Sigmoid colon (tissue), 7 donors: ENCODE data around the gene NFS1. TPM values are rescaled to one million over a fixed set of nuclear protein-coding genes. Genes with fewer than 3 reads are reported as not detected.

Experiments used
- DNase-seq: peaks from one replicate; pipeline ENCODE4 v3.0.0-alpha.2; 2019
- H3K27ac ChIP-seq, 4 donors: fragments of 200-600 bp; sonication (generic); one replicate each; pipeline ENCODE4 v1.5.1; 2016 to 2019; ENCODE audit warnings: mild to moderate bottlenecking in 1 of 4
- H3K27me3 ChIP-seq, 3 donors: fragments of 200-600 bp; sonication (generic); one replicate each; pipeline ENCODE4 v1.5.1; 2019; ENCODE audit warnings: mild to moderate bottlenecking in 1 of 3
- H3K36me3 ChIP-seq, 4 donors: fragments of 200-600 bp; sonication (generic); one replicate each; pipeline ENCODE4 v1.5.1; 2016 to 2019
- H3K4me1 ChIP-seq, 4 donors: fragments of 200-600 bp; sonication (generic); one replicate each; pipeline ENCODE4 v1.5.1; 2017 to 2019
- H3K4me3 ChIP-seq, 4 donors: fragments of 200-600 bp; sonication (generic); one replicate each; pipeline ENCODE4 v1.5.1; 2017 to 2019; ENCODE audit warnings: mild to moderate bottlenecking in 2 of 4, moderate library complexity in 1 of 4
- H3K9me3 ChIP-seq, 4 donors: fragments of 200-600 bp in 3 of 4; sonication (generic) in 3 of 4; one replicate each; pipeline versions ENCODE4 v1.5.1 to v1.6.1; 2013 to 2019
- CTCF ChIP-seq, 4 experiments: fragments of 450-650 bp in 3 of 4; fragments of 200-600 bp in 1 of 4; IDR thresholded peaks; one replicate each; pipeline ENCODE4 v1.5.1; 2016 to 2019; ENCODE audit warnings: antibody characterized with exemption in 4 of 4, mild to moderate bottlenecking in 3 of 4, moderate library complexity in 2 of 4
- EP300 ChIP-seq, 4 donors: sonication (generic); formaldehyde crosslinking; IDR thresholded peaks; one replicate each; pipeline ENCODE4 v1.6.1; 2017; ENCODE audit warnings: antibody characterized with exemption in 4 of 4
- POLR2A ChIP-seq, 2 donors: fragments of 450-650 bp; IDR thresholded peaks; one replicate each; pipeline ENCODE4 v1.6.1; 2016; ENCODE audit warnings: antibody characterized with exemption in 2 of 2, mild to moderate bottlenecking in 2 of 2, moderate library complexity in 2 of 2
- POLR2AphosphoS5 ChIP-seq, 4 donors: sonication (generic); formaldehyde crosslinking; IDR thresholded peaks; one replicate each; pipeline ENCODE4 v1.6.1; 2017; ENCODE audit warnings: antibody characterized with exemption in 4 of 4
- WGBS, 2 donors: extraction: QIAGEN DNeasy Blood & Tissue Kit; methylation state at CpG; one replicate each; pipeline ENCODE4 v1.1.7; 2013; 5-methylcytosine and 5-hydroxymethylcytosine counted together
- intact Hi-C: fragments of 100-400 bp; cut with DNase I; formaldehyde crosslinking; loops from one replicate; pipeline ENCODE4 v1.15.1; 2023
- polyA plus RNA-seq, 3 donors: library from polyadenylated mRNA; stranded (reverse); fragments of 200-250 nt; gene quantifications; one replicate each; pipeline ENCODE4 v1.2.3, GENCODE V29; 2013
- total RNA-seq, 4 donors: library from RNA; depleted of rRNA; stranded (reverse); fragments of >200 nt; gene quantifications; one replicate each; pipeline ENCODE4 v1.1.0, GENCODE V29; 2016
- donor health status: healthy with polysubstance abuse.
- donor health status: Bipolar disorder and iron deficiency.
- donor health status: healthy.

NFS1 gene
- total and polyA plus RNA-seq, 7 donors = 19.0 to 39.2 (median 29.8) TPM

GRCh38 chr20:35739294-35740163 is 40.4 kb upstream of the NFS1 start:
- Histone ChIP-seq H3K4me1 (peaks cover 0 to 66% (median 65%) of the 10 kb centered on the region in 4 donors), H3K4me3 (peak overlapping the region; percentile 2 to 76 (median 68)), H3K27ac (peak overlapping the region; percentile 1 to 97 (median 95)), H3K27me3 (no peaks in the 10 kb centered on the region), H3K9me3 (no peaks in the 10 kb centered on the region), H3K36me3 (peaks cover 12 to 62% (median 42%) of the 10 kb centered on the region in 4 donors)
- WGBS, 2 donors = 59 to 61% methylated on average over 7 of the region's 7 CpGs
- TF ChIP-seq CTCF (IDR thresholded peaks at IDR 0.05) = no peak
- no peak for TF ChIP-seq POLR2AphosphoS5 (IDR thresholded peaks at IDR 0.05)
- TF ChIP-seq POLR2A (IDR thresholded peaks at IDR 0.05) = no peak
- no peak for TF ChIP-seq EP300 (IDR thresholded peaks at IDR 0.05)
- intact Hi-C loops = loop anchor here (1.0 to 5.0 kb wide), 5 partner anchors 15 to 213 kb away; partner anchors contain the start of gene SCAND1
- no peak for DNase-seq

GRCh38 chr20:35738410-35739179 is 39.4 kb upstream of the NFS1 start:
- Histone ChIP-seq H3K27me3 (no peaks in the 10 kb centered on the region), H3K27ac (peak overlapping the region in 3 of 4 donors; percentile 22 to 94 (median 22)), H3K4me1 (peaks cover 0 to 75% (median 74%) of the 10 kb centered on the region in 4 donors), H3K9me3 (no peaks in the 10 kb centered on the region), H3K4me3 (no peak overlapping the region), H3K36me3 (peaks cover 12 to 72% (median 49%) of the 10 kb centered on the region in 4 donors)
- WGBS, 2 donors = 62% methylated on average over 4 of the region's 4 CpGs
- intact Hi-C loops = loop anchor here (1.0 to 5.0 kb wide), 3 partner anchors 14 to 146 kb away; no protein-coding TSS in a partner anchor
- no peak for TF ChIP-seq POLR2A (IDR thresholded peaks at IDR 0.05)
- TF ChIP-seq POLR2AphosphoS5 (IDR thresholded peaks at IDR 0.05) = no peak
- TF ChIP-seq CTCF (IDR thresholded peaks at IDR 0.05) = no peak
- TF ChIP-seq EP300 (IDR thresholded peaks at IDR 0.05) = no peak
- DNase-seq = no peak

- Histone ChIP-seq H3K4me1 (peaks cover 0 to 76% (median 73%) of the 10 kb centered on the region in 4 donors), H3K4me3 (no peak overlapping the region), H3K36me3 (peaks cover 12 to 79% (median 52%) of the 10 kb centered on the region in 4 donors), H3K27ac (peak overlapping the region in 1 of 4 donors; percentile 94), H3K27me3 (no peaks in the 10 kb centered on the region), H3K9me3 (no peaks in the 10 kb centered on the region)
- no peak for DNase-seq
- no peak for TF ChIP-seq CTCF (IDR thresholded peaks at IDR 0.05)
- no peak for TF ChIP-seq POLR2AphosphoS5 (IDR thresholded peaks at IDR 0.05)
- TF ChIP-seq EP300 (IDR thresholded peaks at IDR 0.05) = no peak
- no peak for TF ChIP-seq POLR2A (IDR thresholded peaks at IDR 0.05)
- intact Hi-C loops = loop anchor here (2.0 to 5.0 kb wide), 2 partner anchors 13 to 136 kb away; no protein-coding TSS in a partner anchor
- 93 to 94% methylated on average over 15 of the region's 15 CpGs for WGBS, 2 donors
Measured at GRCh38 chr20:35737865-35738333, 38.7 kb upstream of the NFS1 start.

- Histone ChIP-seq H3K36me3 (peaks cover 22 to 98% (median 62%) of the 10 kb centered on the region in 4 donors), H3K9me3 (no peaks in the 10 kb centered on the region), H3K27ac (peak overlapping the region in 2 of 4 donors; percentile 18 to 35), H3K27me3 (no peaks in the 10 kb centered on the region), H3K4me1 (peaks cover 0 to 92% (median 91%) of the 10 kb centered on the region in 4 donors), H3K4me3 (peak overlapping the region in 1 of 4 donors; percentile 0)
- no peak for DNase-seq
- intact Hi-C loops = loop anchor here (5.0 kb wide), 1 partner anchor 134 kb away; no protein-coding TSS in a partner anchor
- TF ChIP-seq POLR2A (IDR thresholded peaks at IDR 0.05) (no peak), POLR2AphosphoS5 (IDR thresholded peaks at IDR 0.05) (no peak), EP300 (IDR thresholded peaks at IDR 0.05) (no peak), CTCF (IDR thresholded peaks at IDR 0.05) (no peak)
- 64 to 76% methylated on average over 7 of the region's 7 CpGs for WGBS, 2 donors
Measured at GRCh38 chr20:35735826-35736470, 36.8 kb upstream of the NFS1 start.
